ENCODE data around the gene LEPROT. TPM values are rescaled to one million over a fixed set of nuclear protein-coding genes. Genes with fewer than 3 reads are reported as not detected.

LEPROT gene
- total RNA-seq, 4 donors from 2014 or later = 25.0 to 34.2 (median 28.7) TPM

- no peak overlapping the region for H3K27ac ChIP-seq
- no peaks in the 10 kb centered on the region for H3K9me3 ChIP-seq
- no peak for TF ChIP-seq CTCF (IDR thresholded peaks at IDR 0.05 in 4 of 5, conservative IDR thresholded peaks at IDR 0.05 in 1 of 5)
- TF ChIP-seq POLR2A (IDR thresholded peaks at IDR 0.05) = no peak
- DNase-seq = no peak
- ATAC-seq = no peak
- in situ Hi-C loops (cut with MboI; ENCODE audit: low sequenced_read_pairs in 4 of 4) (loop anchor here in 1 of 4 donors (25.0 kb wide), 1 partner anchor 262 kb away; no protein-coding TSS in a partner anchor), intact Hi-C loops (cut with DNase I; ENCODE audit: low total_unique reads) (loop anchor here (10.0 kb wide), 1 partner anchor 1810 kb away; no protein-coding TSS in a partner anchor)
- H3K4me3 ChIP-seq = no peak overlapping the region
- H3K36me3 ChIP-seq = peaks cover 0 to 37% of the 10 kb centered on the region in 2 donors
- H3K27me3 ChIP-seq = no peaks in the 10 kb centered on the region
- H3K4me1 ChIP-seq = peaks cover 19 to 28% of the 10 kb centered on the region in 2 donors
These were observed 4.5 kb downstream of the LEPROT start for GRCh38 chr1:65425006-65425405.

GRCh38 chr1:65425697-65426096 is 5.2 kb downstream of the LEPROT start:
- Histone ChIP-seq H3K36me3 (peaks cover 0 to 44% of the 10 kb centered on the region in 2 donors), H3K4me3 (no peak overlapping the region), H3K27ac (no peak overlapping the region), H3K27me3 (no peaks in the 10 kb centered on the region), H3K9me3 (no peaks in the 10 kb centered on the region), H3K4me1 (peaks cover 19 to 28% of the 10 kb centered on the region in 2 donors)
- DNase-seq (no peak), ATAC-seq (no peak)
- in situ Hi-C loops (cut with MboI; ENCODE audit: low sequenced_read_pairs in 4 of 4) (loop anchor here in 1 of 4 donors (25.0 kb wide), 1 partner anchor 262 kb away; no protein-coding TSS in a partner anchor), intact Hi-C loops (cut with DNase I; ENCODE audit: low total_unique reads) (loop anchor here (10.0 kb wide), 1 partner anchor 1811 kb away; no protein-coding TSS in a partner anchor)
- TF ChIP-seq CTCF (IDR thresholded peaks at IDR 0.05 in 4 of 5, conservative IDR thresholded peaks at IDR 0.05 in 1 of 5) (no peak), POLR2A (IDR thresholded peaks at IDR 0.05) (no peak)

- Histone ChIP-seq H3K4me1 (peaks cover 0 to 2% of the 10 kb centered on the region in 2 donors), H3K9me3 (no peaks in the 10 kb centered on the region), H3K27me3 (no peaks in the 10 kb centered on the region), H3K36me3 (peaks cover 0 to 62% of the 10 kb centered on the region in 2 donors), H3K27ac (peak overlapping the region; percentile 39 to 64 (median 57)), H3K4me3 (no peak overlapping the region)
- no peak for ATAC-seq
- DNase-seq = no peak
- TF ChIP-seq POLR2A (IDR thresholded peaks at IDR 0.05) (no peak), CTCF (IDR thresholded peaks at IDR 0.05 in 4 of 5, conservative IDR thresholded peaks at IDR 0.05 in 1 of 5) (no peak)
- in situ Hi-C loops (cut with MboI; ENCODE audit: low sequenced_read_pairs in 4 of 4) = loop anchor here in 1 of 4 donors (25.0 kb wide), 1 partner anchor 258 kb away; no protein-coding TSS in a partner anchor
- intact Hi-C loops (cut with DNase I; ENCODE audit: low total_unique reads) = loop anchor here (10.0 kb wide), 1 partner anchor 1814 kb away; no protein-coding TSS in a partner anchor
These were observed 8.6 kb downstream of the LEPROT start for GRCh38 chr1:65429078-65429477.

- Histone ChIP-seq H3K4me3 (no peak overlapping the region), H3K27me3 (no peaks in the 10 kb centered on the region), H3K9me3 (no peaks in the 10 kb centered on the region), H3K27ac (peak overlapping the region; percentile 39 to 64 (median 57)), H3K4me1 (no peaks in the 10 kb centered on the region), H3K36me3 (peaks cover 0 to 60% of the 10 kb centered on the region in 2 donors)
- intact Hi-C loops (cut with DNase I; ENCODE audit: low total_unique reads) = loop anchor here (2.0 to 10.0 kb wide), 2 partner anchors 151 to 1815 kb away; no protein-coding TSS in a partner anchor
- in situ Hi-C loops (cut with MboI; ENCODE audit: low sequenced_read_pairs in 4 of 4) = loop anchor here in 2 of 4 donors (10.0 to 25.0 kb wide), 2 partner anchors 255 to 257 kb away; no protein-coding TSS in a partner anchor
- DNase-seq (no peak), ATAC-seq (peak; percentile 65 to 68)
- TF ChIP-seq POLR2A (IDR thresholded peaks at IDR 0.05) = no peak
- no peak for TF ChIP-seq CTCF (IDR thresholded peaks at IDR 0.05 in 4 of 5, conservative IDR thresholded peaks at IDR 0.05 in 1 of 5)
These were observed 9.3 kb downstream of the LEPROT start for GRCh38 chr1:65429806-65430205.
